ENCODE measurements around the gene ENAH.

DNA sequence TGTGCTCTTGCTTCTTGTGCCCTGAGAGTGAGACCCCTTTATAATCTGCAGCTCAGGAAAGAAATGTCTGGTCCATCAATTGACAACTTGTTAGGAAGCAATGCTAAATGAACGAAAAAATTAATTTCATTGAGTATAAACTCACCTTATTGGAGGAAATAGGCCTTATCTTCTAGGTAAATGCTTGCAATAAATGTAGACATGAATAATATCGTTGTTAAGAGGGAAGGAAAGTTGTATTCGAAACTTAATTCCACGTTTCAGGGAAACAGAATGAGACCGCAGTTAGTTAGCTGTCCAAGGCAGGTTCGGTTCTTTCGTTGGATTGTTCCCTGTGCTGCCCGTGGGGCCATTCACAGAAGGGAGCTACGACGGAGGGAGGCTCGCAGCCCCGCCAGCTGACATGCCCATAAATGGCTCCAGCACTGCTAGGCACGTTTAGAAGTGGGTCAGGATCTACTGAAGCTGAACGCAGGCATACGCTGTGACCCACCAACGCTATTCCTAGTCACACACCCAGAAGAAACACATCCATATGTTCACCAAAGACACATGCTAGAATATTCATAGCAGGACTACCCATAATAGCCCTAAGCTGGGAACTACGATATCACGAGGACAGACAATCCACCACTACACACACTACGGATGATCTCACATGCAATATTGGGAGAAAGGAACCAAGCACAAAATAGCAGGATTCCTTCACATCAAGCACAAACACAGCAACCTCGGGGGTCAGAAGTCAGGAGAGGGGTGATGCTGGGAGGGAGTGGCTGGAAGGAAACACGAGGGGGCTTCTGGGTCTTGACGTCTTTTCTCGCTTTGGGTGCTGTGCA is 168.9 kb downstream of the ENAH start:
- TF ChIP-seq YY1 (IDR thresholded peaks at IDR 0.05; ENCODE audit: insufficient read depth, insufficient read length): no peak
- no peak for TF ChIP-seq ZNF274 (IDR thresholded peaks at IDR 0.05; ENCODE audit: low read depth, low read length)
- TF ChIP-seq SUZ12 (IDR thresholded peaks at IDR 0.05; ENCODE audit: extremely low read depth, insufficient read depth, insufficient read length): no peak
